Activated CD8-positive, alpha-beta memory T cell treated with anti-CD3 and anti-CD28 coated beads, Interleukin-2, amount 50 U/mL, for 24 hours (primary cell): Measurements from ENCODE around the gene VSTM4.

Source experiments
- DNase-seq: peaks from one replicate; pipeline ENCODE4 v3.0.0-alpha.2; 2020; ENCODE audit errors: extremely low read depth

The VSTM4 gene

DNA sequence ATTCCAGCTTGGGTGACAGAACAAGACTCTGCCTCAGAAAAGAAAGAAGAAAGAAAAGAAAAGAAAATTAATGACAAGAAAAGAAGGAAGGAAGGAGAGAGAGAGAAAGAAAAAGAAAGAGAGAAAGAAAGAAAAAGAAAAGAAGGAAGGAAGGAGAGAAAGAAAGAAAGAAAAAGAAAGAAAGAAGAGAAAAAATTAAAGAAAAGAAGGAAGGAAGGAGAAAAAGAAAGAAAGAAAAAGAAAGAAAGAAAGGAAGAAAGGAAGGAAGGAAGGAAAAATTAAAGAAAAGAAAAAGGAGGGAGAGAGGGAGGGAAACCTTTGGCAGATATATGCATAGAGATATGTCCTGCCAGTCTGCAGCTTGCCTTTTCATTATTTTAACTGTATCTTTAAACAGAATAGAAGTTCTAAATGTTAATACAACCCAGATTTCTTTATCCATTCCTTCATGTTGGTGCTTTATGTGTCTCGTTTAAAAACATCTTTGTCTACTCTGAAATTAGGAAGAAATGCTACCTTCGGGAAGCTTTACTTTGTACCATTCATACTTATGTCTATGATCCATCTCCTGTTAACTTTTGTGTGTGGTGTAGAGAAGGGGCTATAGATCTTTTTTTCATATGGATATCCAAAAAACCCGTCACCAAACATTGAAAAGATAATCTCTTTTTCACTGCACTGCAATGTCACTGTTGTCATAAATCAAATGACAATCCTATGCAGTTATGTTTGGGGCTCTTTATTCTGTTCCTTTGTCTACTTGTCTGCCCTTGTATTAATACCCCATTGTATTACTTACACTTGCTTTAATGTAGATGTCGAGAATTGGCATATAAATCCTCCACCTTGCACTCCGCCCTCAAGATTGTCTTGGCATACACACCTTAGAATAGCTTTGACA lies 70.8 kb downstream of the VSTM4 start:
- DNase-seq = no peak

- no peak for DNase-seq
Observed at GRCh38 chr10:49040601-49041000, 74.7 kb downstream of the VSTM4 start.

GRCh38 chr10:49039409-49039808 lies 75.9 kb downstream of the VSTM4 start:
- no peak for DNase-seq

DNA sequence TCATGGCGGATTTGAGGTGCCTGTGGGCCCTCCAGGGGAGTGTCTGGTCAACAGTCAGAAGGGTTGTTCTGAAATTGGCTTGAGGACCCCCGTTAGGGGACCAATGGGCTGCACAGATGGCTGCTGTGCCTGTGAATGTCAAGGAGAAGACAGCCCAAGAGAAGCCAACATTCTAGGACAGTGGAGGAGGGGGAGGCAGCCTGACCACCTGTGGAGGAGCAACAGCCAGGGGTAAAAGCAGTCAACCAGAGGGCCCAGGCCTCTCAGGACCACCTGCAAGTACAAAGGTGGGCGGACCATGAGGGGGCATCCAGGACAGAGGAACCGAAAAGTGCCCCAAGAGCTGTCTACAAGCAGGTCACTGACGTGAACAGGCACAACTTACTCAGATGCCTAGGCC lies 76.6 kb downstream of the VSTM4 start:
- no peak for DNase-seq

- no peak for DNase-seq
Observed at GRCh38 chr10:49037187-49037586, 78.1 kb downstream of the VSTM4 start.

GRCh38 chr10:49036638-49037037 lies 78.7 kb downstream of the VSTM4 start:
- no peak for DNase-seq

DNA sequence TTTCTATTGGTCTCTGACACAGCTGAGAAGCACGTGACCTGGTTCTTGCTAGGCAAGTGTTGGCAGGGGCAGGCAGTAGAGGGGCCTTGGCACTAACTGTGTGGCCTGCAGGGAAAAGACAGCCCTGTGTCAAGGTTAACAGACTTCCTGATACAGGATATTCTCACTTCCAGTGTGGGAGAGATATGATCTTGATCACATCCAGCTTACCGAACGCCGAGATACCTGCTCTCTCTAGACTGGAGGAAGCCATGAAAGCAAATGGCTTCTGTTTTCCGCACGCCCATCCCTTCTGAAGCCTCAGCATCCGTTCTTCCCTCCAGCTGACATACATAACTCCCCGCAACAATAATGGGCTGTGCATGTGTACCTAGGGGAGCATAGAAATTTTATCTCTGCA lies 79.4 kb downstream of the VSTM4 start:
- no peak for DNase-seq

- no peak for DNase-seq
Observed at GRCh38 chr10:49034925-49035324, 80.4 kb downstream of the VSTM4 start.

DNA sequence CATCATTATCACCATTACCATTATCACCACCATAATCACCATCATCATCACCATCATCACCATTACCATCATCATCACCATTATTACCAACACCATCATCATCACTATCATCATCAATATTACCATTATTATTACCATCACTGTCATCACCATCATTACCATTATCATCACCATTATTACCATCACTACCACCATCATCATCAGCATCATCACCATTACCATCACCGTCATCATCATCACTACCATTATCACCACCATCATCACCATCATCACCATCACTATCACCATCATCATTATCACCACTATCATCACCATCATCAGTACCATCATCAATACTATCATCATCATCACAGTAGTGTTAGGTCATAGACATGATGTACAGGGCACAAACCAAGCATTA lies 81.4 kb downstream of the VSTM4 start:
- DNase-seq = no peak

DNA sequence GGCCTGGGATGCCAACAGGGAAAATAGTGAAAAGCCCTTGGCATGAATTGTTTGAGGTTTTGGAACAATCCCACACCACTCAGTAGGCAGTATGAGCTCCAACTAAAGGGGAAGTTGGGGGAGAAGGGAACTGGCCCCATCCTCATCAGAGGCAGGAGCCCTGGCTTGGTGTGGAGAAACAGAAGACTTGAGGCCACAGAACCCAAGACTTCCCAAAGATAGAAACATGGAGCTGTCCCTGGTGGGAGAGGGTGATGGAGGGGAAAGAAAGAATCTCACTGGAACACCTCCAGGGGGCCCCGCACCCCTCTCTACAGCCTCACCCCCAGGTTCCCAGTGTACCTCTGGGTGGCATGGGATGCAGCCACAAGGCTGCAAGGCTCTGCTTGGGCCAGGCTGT lies 85.7 kb downstream of the VSTM4 start:
- DNase-seq = no peak

GRCh38 chr10:49028639-49029038 lies 86.7 kb downstream of the VSTM4 start:
- no peak for DNase-seq

GRCh38 chr10:49025347-49025983 lies 89.9 kb downstream of the VSTM4 start:
- DNase-seq = no peak

GRCh38 chr10:49024484-49024883 lies 90.8 kb downstream of the VSTM4 start:
- DNase-seq = no peak

DNA sequence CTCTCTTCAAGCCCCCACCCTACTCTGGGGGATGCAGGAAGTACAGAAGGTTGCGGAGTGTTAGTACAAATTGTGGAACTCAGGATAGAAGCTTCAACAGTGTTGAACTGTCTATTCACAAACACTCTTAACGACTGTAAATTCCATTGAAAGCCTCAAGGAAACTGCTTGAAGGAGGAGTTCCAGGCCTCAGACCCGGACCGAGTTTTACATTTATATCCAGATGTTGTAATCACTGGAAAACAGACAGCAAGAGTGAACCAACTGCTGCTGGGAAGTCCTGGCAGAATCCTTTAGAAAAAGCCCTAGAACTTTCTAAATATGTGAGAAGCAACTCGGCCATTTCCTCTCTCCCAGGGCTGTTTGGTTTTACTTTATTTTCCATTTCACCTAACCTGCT lies 91.6 kb downstream of the VSTM4 start:
- DNase-seq = no peak

- DNase-seq = no peak
Observed at GRCh38 chr10:49023071-49023470, 92.3 kb downstream of the VSTM4 start.

- DNase-seq = no peak
Observed at GRCh38 chr10:49021685-49022084, 93.6 kb downstream of the VSTM4 start.

GRCh38 chr10:49015700-49016099 lies 99.6 kb downstream of the VSTM4 start:
- DNase-seq = no peak

GRCh38 chr10:49012603-49013002 lies 102.7 kb downstream of the VSTM4 start:
- DNase-seq = no peak

DNA sequence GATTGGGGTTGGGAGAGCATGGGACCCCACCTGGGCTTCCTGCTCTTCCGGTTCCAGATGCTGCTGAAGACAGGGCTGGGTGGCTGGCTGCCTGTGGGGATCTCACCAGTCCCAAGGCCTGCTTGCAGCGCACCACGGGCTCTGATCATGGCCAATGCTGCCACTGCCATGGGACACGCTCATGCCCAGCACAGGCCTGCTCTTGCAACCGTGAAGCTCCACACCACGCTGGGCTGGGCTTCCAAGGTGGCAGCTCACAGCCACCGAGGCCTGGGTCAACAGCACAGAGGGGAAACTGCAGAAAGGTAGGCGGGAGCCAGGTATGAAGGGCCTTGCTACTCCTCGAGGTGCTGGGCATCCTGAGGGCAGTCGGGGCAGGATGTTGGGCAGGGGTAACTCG lies 103.6 kb downstream of the VSTM4 start:
- no peak for DNase-seq

GRCh38 chr10:49010865-49011264 lies 104.5 kb downstream of the VSTM4 start:
- DNase-seq = no peak

- no peak for DNase-seq
Observed at GRCh38 chr10:49010295-49010694, 105.0 kb downstream of the VSTM4 start.

GRCh38 chr10:49009199-49009979 lies 105.9 kb downstream of the VSTM4 start:
- no peak for DNase-seq
